Measurements from ENCODE around the gene SCN5A. TPM values are rescaled to one million over a fixed set of nuclear protein-coding genes. Genes with fewer than 3 reads are reported as not detected.

The SCN5A gene
- total RNA-seq = 1 to 10 TPM in 1 of 2 donors, under 1 TPM in 1; 0.32 to 1.4 TPM
- long read RNA-seq, donor 1 = 0 reads
- long read RNA-seq, donor 2 = 0 reads

DNA sequence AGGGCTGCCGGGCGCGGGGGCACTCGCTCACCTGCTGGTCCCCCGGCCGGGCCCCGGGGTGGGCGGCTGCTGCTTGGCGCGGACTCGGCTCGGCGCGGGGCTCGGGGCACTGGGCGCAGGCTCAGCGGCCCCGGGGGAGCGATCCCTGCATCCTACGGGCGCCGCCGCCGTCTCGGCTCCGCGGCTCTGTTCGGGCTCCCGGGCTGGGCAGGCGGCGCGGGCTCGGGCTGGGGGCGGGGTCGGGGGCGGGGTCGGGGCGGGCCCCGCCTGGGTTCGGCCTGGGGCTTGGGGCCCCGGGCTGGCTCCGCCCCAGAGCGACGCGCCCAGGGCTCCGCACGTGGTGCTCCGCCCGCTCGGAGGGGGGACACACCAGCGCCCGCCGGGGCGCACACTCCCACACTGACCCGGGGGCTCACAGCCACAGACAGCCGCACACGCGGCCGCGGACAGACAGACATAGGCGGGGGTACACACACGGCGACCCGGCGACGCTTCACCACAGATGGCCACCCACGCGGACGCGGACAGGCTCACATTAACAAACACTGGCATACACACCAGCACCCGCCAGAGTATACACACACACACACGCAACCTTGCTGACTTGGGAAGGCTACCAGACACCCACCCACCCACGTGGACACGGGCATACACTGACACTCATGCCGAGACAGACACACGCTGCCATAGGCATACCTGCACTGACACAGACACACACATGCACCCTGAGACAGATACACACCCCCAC, at the start of gene SCN5A:
TSS of gene SCN5A (minus strand) at position 188 of the 748 bp plus-strand sequence. CDS start 16,380 bp downstream, outside the sequence.
- DNase-seq (ENCODE audit: low spot score) = peak; percentile 78

DNA sequence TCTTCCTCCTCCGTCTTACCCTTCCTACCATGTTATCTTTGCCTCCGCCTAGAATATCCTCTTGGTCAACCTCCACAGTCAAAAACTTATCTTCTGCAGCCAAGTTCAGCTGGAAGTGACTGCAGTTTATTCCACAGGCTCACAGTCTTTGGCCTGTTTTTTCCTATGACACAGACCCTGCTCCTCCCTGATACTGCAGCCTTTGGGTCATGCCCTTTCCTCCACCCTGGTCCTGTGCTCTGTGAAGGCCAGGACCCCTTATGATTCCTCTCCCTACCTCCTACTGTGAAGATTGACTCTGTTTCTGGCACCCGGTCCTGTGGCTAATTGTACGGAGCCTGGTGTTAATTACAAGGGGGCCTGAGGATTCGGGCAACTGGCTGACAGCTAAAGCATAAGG, 49.3 kb upstream of the SCN5A start:
- intact Hi-C loops (cut with DNase I) = no loop called here
- no peak for DNase-seq (ENCODE audit: low spot score)

More for the DNA sequence above, at the start of gene SCN5A:
- intact Hi-C loops (cut with DNase I) = loop anchor here (5.0 to 10.0 kb wide), 2 partner anchors 122 to 125 kb away; no protein-coding TSS in a partner anchor

DNA sequence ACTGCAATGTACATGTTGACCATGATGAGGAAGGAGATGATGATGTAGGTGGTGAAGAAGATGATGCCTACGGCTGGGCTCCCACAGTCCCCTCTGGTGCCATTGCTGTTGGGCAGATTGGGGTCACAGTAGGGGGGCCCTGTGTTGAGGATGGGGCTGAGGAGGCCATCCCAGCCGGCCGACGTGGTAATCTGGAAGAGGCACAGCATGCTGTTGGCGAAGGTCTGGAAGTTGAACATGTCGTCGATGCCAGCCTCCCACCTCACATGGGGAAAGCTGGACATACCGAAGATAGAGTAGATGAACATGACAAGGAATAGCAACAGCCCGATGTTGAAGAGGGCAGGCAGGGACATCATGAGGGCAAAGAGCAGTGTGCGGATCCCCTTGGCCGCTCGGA, 48.6 kb upstream of the SCN5A start:
- DNase-seq (ENCODE audit: low spot score) = no peak
- intact Hi-C loops (cut with DNase I) = no loop called here

DNA sequence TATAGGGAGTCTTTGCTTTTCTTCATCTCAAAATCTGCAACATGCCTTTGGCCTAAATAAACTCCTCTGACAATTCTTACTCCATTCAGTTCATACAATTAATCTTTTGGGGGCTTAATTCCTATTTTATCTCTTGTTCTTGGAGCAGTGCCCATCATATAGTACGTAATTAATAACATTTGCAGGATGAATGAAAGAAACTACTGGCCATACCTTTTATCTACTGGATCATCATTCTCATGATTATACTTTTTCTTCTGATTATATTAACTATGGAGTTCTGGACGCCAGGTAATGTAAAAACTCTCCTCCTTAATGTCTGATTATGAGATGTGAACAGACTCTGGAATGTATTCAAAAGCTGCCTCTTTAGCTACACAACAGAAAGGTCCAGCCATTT, 46.5 kb upstream of the SCN5A start:
- intact Hi-C loops (cut with DNase I) = no loop called here
- no peak for DNase-seq (ENCODE audit: low spot score)

DNA sequence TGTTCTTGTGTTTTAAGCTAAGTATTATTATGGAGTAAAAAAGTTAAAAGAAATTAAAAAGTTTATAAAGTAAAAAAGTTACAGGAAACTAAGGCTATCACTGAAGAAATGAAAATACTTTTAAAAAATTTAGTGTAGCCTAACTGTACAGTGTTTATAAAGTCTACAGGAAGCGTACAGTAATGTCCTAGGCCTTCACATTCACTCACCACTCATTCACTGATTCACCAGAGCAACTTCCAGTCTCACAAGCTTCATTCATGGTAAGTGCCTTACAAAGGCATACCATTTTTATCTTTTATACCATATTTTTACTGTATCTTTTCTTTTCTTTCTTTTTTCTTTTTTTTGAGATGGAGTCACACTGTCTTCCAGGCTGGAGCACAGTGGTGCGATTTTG, 40.7 kb upstream of the SCN5A start:
- DNase-seq (ENCODE audit: low spot score) = no peak

DNA sequence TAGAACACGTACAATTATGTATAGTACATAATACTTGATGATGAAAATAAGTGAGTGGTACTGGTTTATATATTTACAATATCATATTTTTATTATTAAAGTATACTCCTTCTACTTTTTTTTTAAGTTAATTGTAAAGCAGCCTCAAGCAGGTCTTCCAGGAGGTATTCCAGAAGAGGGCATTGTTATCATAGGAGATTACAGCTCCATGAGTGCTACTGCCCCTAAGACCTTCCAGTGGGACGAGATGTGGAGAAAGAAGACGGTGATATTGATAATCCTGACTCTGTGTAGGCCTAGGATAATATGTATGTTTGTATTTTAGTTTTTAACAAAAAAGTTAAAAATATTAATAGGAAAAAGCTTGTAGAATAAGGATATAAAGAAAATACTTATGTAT, 40.3 kb upstream of the SCN5A start:
- intact Hi-C loops (cut with DNase I) = no loop called here
- DNase-seq (ENCODE audit: low spot score) = no peak

More for the DNA sequence above, 40.7 kb upstream of the SCN5A start:
- intact Hi-C loops (cut with DNase I) = no loop called here

DNA sequence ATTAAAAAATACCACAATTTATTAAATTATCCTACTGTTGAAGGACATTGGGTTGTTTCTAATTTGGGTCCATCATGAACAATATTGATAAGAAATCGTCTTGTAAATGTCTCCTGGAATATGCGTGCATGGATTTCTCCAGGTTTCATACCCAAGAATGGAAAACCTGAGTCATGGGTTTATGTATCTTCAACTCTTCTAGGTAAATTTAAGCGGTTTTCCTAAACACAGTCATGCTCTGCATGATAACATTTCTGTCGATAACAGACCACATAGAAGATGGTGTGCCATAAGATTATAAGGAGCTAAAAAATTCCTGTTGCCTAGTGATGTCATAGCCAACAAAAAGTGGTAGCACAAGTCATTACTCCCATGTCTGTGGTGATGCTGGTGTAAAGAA, 39.9 kb upstream of the SCN5A start:
- intact Hi-C loops (cut with DNase I) = no loop called here
- DNase-seq (ENCODE audit: low spot score) = no peak

DNA sequence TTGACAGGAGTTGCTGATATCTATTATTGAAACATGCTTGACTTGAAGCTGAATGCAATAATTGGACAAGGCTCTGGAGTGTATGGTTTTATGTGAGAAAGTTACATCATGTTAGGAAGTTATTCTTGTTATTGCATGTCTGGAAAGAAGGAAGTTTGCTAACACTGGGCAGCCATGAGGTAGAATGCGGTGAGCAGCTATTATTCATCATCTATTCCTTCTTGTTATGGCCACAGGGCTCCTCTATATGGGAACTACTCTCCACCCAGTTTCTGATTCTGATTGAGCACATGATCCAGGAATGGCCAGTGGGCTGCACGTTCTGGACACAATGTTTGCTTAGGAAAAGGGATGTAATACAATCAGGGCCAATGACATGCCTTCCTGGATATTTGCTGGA, 37.8 kb upstream of the SCN5A start:
- intact Hi-C loops (cut with DNase I) = no loop called here
- DNase-seq (ENCODE audit: low spot score) = no peak

DNA sequence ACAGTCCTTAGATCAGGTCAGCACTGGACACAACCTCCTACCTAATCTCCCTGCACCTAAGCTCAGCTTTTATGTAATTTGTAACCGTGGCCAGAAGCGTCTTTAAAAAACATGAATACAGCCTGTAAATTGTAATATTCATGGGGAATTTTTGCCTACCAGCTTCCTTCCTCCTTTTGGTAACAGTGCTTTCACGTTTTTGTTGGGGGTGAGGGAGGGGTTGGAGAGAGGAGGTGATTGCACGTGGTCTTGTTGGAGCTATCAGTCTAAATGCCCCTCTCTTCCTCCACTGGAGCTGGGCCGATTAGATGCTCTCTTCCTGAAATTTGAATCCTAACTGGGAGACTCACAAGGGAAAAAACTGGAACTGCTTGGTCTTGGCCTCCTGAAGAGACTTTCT, 35.1 kb upstream of the SCN5A start:
- intact Hi-C loops (cut with DNase I) = no loop called here
- no peak for DNase-seq (ENCODE audit: low spot score)

DNA sequence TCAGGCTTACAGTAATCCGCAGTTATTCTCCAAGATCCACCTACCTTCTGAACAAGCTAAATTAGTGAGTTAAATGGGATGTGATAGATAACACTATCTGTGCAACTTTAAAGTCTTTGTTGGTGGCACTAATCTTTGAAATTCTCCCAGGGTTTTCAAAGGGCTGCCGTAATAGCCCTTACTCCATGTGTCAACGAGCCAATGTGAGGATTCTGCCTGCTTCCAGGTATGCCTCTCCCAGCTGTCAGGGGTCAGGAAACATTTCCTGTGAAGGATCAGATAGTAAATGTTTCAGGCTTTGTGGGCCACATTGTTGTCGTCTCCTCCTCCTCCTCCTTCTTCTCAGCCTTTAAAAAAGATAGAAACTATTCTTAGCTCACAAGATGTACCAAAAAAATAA, 20.2 kb upstream of the SCN5A start:
- intact Hi-C loops (cut with DNase I) = no loop called here
- no peak for DNase-seq (ENCODE audit: low spot score)

DNA sequence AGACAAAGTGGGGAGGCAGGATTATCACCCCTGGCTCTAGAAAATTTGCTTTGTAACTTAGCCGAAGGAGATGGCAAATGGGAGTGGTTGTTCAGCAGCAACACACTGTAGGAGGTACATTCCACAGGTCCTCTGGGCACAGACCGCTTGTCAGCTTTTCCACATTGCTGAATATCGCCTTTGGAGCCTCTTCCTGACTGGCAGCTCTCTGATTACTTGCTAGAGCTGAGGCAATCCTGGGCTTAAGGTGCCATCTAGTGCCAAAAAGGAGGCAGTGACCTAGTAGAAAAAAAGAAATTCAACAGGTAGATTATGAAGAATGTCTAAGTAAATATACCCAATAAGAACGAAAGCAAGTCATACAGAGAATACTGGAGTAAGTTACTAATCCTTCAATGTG, 13.1 kb upstream of the SCN5A start:
- DNase-seq (ENCODE audit: low spot score) = no peak

DNA sequence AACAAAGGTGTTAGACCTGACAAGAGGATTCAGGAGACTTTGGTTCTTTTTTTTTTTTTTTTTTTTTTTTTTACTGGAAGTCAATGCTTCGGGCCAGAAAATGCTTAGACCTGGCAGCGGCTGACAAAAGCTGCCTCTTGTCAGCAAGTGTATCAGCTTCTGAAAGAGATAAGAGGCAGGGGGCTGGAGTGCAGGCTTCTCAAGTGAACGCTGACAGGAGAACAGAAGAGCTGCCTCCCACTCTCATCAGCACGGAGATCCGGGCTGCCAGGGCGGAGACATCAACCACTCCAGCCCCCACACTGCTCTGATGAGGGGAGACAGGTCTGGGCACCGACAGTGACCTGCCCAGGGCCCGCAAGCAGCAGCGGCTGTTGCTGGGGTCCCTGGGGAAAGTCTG, 9.4 kb upstream of the SCN5A start:
- intact Hi-C loops (cut with DNase I) = loop anchor here in 1 of 2 donors (10.0 kb wide), 1 partner anchor 134 kb away; no protein-coding TSS in a partner anchor
- DNase-seq (ENCODE audit: low spot score) = no peak

More for the DNA sequence above, 13.1 kb upstream of the SCN5A start:
- intact Hi-C loops (cut with DNase I) = no loop called here

DNA sequence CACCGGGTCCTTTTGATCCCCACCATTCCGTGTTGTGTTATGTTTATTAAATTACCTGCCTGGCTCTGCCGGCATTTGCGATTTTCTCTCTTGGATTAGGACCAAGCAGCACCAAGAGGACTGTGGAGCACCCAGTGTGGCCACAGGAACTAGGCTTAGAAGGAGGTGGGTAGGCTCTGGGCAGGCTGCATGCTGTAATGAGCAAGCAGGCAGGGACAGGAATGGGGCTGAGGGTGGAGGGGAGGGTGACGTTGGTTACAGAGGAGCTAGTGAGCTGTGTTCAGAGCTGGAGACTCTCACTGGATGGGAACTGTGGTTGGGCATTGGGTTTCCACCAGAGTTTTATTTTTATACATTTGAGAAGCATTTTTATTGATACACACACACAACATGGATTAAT, 7.9 kb upstream of the SCN5A start:
- intact Hi-C loops (cut with DNase I) = loop anchor here in 1 of 2 donors (10.0 kb wide), 1 partner anchor 133 kb away; no protein-coding TSS in a partner anchor

DNA sequence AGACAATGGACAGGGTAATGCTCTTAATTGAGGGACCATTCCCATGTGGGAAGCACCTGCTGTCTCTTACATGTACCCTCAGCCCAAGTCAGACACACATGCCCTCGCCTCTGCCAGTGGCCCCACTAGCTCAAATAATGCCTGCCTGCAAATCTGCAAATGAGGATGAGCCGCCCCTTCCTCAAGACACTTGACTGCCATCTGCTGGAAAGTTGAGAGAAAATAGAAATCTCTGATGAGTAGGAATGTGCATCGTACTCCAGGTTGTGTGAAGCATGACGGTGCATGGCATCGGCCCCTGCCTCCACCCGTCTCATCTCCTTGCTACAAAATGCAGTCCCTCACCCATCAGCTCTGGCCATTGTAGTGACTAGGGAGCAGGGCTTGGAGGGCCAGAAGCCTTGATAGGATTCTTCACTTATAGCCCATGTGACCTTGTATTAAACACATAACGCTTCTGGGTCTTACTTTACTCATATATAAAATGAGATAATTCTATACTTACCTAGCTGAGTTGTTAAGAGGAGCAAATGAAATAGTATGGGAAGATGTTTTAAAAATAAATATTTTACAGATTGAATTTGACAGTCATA, 6.3 kb upstream of the SCN5A start:
- intact Hi-C loops (cut with DNase I) = loop anchor here in 1 of 2 donors (10.0 kb wide), 1 partner anchor 131 kb away; no protein-coding TSS in a partner anchor
- DNase-seq (ENCODE audit: low spot score) = peak; percentile 64

More for the DNA sequence above, 7.9 kb upstream of the SCN5A start:
- no peak for DNase-seq (ENCODE audit: low spot score)

DNA sequence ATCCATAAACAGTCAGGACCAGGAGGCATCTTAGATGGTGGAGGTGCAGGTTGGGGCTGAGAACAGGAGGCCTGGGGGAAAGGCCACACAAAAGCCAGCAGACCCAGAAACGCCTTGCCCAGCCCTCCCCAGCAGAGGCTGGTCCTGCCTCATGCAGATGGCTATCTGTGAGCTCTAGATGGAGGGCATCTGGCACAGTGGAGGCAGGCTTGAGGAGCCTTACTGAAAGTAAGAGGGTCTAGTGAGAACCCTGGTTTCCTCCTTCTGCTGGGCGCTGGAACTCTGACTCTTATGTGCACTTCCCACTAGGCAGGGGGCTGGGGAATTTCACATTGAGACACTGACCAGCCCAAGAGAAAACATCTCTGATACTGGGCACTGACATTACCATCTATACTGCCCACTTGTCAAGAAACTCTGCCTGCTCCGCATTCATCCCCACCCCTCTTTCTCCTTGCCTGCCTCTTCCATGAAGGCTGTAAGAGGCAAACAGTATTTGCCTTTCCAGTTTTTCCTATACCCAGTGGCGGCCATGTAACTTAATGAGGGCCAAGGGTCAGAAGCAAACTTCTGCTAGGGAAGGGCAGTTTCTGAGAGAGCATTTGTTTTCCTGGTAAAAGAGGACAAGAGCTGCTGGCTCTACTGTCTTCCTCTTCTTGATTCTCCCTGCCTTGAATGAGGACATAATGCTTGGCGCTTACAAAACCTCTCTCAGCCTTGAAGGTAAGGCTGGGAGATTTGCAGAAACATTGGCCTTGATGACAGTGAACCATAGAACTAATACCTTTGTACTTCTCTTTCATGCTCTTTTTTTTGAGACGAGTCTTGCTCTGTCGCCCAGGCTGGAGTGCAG, 4.4 kb upstream of the SCN5A start:
- intact Hi-C loops (cut with DNase I) = loop anchor here in 1 of 2 donors (10.0 kb wide), 1 partner anchor 129 kb away; no protein-coding TSS in a partner anchor

DNA sequence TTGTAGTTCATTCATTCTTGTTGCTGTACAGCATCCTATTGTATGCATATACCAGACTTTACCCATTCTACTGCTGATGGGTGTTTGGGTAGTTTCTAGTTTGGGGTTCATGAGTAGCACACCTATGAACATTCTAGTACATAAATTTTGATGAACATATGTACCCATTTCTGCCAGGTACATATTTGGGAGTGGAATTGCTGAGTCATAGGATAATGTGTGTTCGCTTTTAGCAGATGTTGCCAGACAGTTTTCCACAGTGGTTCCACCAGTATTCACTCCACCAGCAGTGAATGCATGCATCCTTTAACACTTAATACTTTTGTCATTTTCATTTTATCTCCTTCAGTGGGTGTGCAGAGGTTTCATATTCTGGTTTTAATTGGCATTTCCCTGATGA, 3.4 kb upstream of the SCN5A start:
- DNase-seq (ENCODE audit: low spot score) = no peak
- intact Hi-C loops (cut with DNase I) = loop anchor here in 1 of 2 donors (10.0 kb wide), 1 partner anchor 128 kb away; no protein-coding TSS in a partner anchor

More for the DNA sequence above, 4.4 kb upstream of the SCN5A start:
- DNase-seq (ENCODE audit: low spot score) = no peak

DNA sequence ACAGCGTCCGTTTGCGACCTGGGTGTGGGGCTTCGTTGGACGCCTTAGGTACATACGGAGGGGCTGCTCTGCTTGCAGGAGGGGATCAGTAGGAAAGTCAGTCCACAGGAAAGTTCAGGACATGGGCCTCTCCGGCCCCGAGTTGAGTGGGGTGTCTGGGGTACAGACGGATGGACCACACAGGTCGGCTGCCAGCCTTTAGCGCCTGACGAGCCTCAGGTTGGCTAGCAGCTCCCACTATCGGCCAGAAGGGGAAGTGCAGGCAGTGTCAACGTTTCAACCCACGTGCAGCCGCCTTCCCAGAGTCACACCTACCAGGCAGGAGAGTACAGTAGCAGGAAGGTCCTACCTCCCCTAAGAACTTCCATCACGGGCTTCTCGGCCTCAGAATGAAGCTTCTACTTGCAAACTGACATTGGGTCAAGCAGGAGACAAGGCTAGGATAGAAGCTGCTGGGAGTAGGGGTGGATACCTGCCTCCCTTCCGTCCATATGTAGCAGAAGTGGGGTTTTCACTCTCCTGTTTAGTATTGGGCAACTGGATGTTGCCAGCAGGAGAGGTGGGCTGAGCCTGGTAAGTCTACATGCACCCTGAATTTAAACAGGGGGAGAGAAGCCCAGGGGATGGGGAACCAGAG, 1.8 kb upstream of the SCN5A start:
- DNase-seq (ENCODE audit: low spot score) = no peak
- intact Hi-C loops (cut with DNase I) = loop anchor here in 1 of 2 donors (10.0 kb wide), 1 partner anchor 126 kb away; no protein-coding TSS in a partner anchor

DNA sequence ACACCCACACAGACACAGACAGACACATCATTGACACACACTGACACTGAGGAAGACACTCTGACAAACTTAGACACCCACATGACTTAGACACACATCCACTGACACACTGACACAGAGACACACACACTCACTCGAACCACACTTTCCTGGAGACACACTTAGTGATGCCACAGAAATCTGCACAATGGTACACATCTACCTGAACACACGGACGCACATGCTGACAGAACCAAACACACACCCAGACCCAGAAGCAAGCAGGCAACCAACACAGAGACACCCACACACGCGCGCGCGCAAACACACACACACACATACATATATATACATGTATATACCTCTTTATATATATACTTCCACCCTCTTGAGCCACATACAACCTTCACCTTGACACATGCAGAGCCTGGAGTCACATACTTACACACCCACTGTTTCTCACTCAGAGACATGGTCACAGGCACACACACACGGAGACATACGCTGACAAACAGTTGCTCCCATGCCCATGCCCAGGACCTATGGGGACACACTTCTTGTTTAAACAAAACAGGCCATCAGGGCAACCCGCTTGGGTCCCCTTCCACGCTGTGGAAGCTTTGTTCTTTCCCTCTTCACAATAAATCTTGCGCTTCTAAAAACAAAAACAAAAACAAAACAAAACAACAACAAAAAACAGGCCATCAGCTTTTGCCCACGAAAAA, 913 bp upstream of the SCN5A start:
- no peak for DNase-seq (ENCODE audit: low spot score)
- intact Hi-C loops (cut with DNase I) = loop anchor here in 1 of 2 donors (10.0 kb wide), 1 partner anchor 126 kb away; no protein-coding TSS in a partner anchor
